Lung (tissue), 12 donors: ENCODE results near the gene RAB27B. TPM values are rescaled to one million over a fixed set of nuclear protein-coding genes. Genes with fewer than 3 reads are reported as not detected.

Experiments used
- ATAC-seq: fragments of 200-7000 bp; cut with Tn5 transposase; one replicate; pipeline ENCODE4 v1.9.1; 2020; ENCODE audit warnings: moderate number of reproducible peaks; ENCODE audit not compliant: insufficient read depth, low FRiP score
- DNase-seq, 3 donors: peaks; one replicate each; pipeline ENCODE4 v3.0.0-alpha.2; 2013 to 2017
- H3K27ac ChIP-seq, 2 donors: one replicate each; pipeline ENCODE4 v1.5.1; 2013; ENCODE audit warnings: mild to moderate bottlenecking in 2 of 2, moderate library complexity in 2 of 2, control low read depth in 1 of 2, inconsistent platforms in 1 of 2, low read depth in 1 of 2, low read length in 1 of 2
- H3K27me3 ChIP-seq, 3 donors: one replicate each; pipeline ENCODE4 v1.5.1; 2013; ENCODE audit warnings: low read length in 2 of 3; ENCODE audit not compliant: control insufficient read depth in 3 of 3, insufficient read depth in 3 of 3
- H3K36me3 ChIP-seq, 4 donors: one replicate each; pipeline ENCODE4 v1.5.1; 2013; ENCODE audit warnings: low read length in 4 of 4, mild to moderate bottlenecking in 1 of 4, moderate library complexity in 1 of 4; ENCODE audit not compliant: control insufficient read depth in 4 of 4, insufficient read depth in 4 of 4
- H3K4me1 ChIP-seq, 5 donors: one replicate each; pipeline ENCODE4 v1.5.1; 2013; ENCODE audit warnings: low read length in 5 of 5, mild to moderate bottlenecking in 2 of 5, moderate library complexity in 1 of 5; ENCODE audit not compliant: control insufficient read depth in 5 of 5, insufficient read depth in 5 of 5
- H3K4me3 ChIP-seq: one replicate; pipeline ENCODE4 v1.5.1; 2013; ENCODE audit warnings: mild to moderate bottlenecking, control low read depth, moderate library complexity
- H3K9ac ChIP-seq, 2 donors: one replicate each; pipeline ENCODE4 v1.5.1; 2013; ENCODE audit warnings: low read length in 2 of 2, control low read depth in 1 of 2; ENCODE audit not compliant: insufficient read depth in 1 of 2
- H3K9me3 ChIP-seq, 4 donors: one replicate each; pipeline ENCODE4 v1.5.1; 2013; ENCODE audit warnings: low read length in 3 of 4, mild to moderate bottlenecking in 1 of 4, moderate library complexity in 1 of 4; ENCODE audit not compliant: control insufficient read depth in 4 of 4, insufficient read depth in 3 of 4
- CTCF ChIP-seq: IDR thresholded peaks from 2 replicates; pipeline ENCODE4 v1.5.1; 2012; ENCODE audit warnings: mild to moderate bottlenecking; ENCODE audit errors: control extremely low read depth, extremely low read depth
- WGBS, 2 donors: extraction: QIAGEN DNeasy Blood & Tissue Kit; methylation state at CpG; one replicate each; pipeline ENCODE4 v1.1.7; 2013; 5-methylcytosine and 5-hydroxymethylcytosine counted together
- polyA plus RNA-seq, 2 donors: library from polyadenylated mRNA; stranded (reverse); fragments of 200-250 nt; gene quantifications; one replicate each; pipeline ENCODE4 v1.2.1, GENCODE V29; 2013
- total RNA-seq, 2 donors: library from RNA; depleted of rRNA in 1 of 2; stranded (reverse); fragments of >200 nt in 1 of 2; gene quantifications; one replicate each; pipeline ENCODE4 v1.2.1, GENCODE V29; 2014 to 2021
- donor health status: control.
- donor health status: control.
- donor health status: Bipolar disorder and iron deficiency.
- donor health status: healthy.
- donor health status: DM: yes; HTN: yes; CAD: no.

RAB27B gene
- total and polyA plus RNA-seq, 4 donors = 5.0 to 21.5 (median 7.5) TPM

- H3K4me1 ChIP-seq = peaks cover 0 to 9% (median 4%) of the 10 kb centered on the region in 5 donors
- DNase-seq (no peak), ATAC-seq (no peak)
- 71 to 74% methylated on average over 2 of the region's 2 CpGs for WGBS, 2 donors
- H3K9ac ChIP-seq = no peak overlapping the region
- no peaks in the 10 kb centered on the region for H3K36me3 ChIP-seq
- no peaks in the 10 kb centered on the region for H3K9me3 ChIP-seq
- H3K4me3 ChIP-seq = no peak overlapping the region
- TF ChIP-seq CTCF = no peak
- no peak overlapping the region for H3K27ac ChIP-seq
- no peaks in the 10 kb centered on the region for H3K27me3 ChIP-seq
These were observed 45.6 kb downstream of the RAB27B start for GRCh38 chr18:54873884-54874255.

- H3K4me3 ChIP-seq = no peak overlapping the region
- no peak overlapping the region for H3K27ac ChIP-seq
- 96 to 98% methylated on average over 3 of the region's 3 CpGs for WGBS, 2 donors
- H3K4me1 ChIP-seq = peaks cover 0 to 9% (median 4%) of the 10 kb centered on the region in 5 donors
- DNase-seq = no peak
- H3K9me3 ChIP-seq = no peaks in the 10 kb centered on the region
- no peak overlapping the region for H3K9ac ChIP-seq
- H3K27me3 ChIP-seq = no peaks in the 10 kb centered on the region
- ATAC-seq = no peak
- H3K36me3 ChIP-seq = no peaks in the 10 kb centered on the region
- TF ChIP-seq CTCF = no peak
These were observed 46.8 kb downstream of the RAB27B start for GRCh38 chr18:54875063-54875462.

GRCh38 chr18:54877076-54877475, 48.8 kb downstream of the RAB27B start:
- ATAC-seq (no peak), DNase-seq (no peak)
- H3K27me3 ChIP-seq = no peaks in the 10 kb centered on the region
- H3K36me3 ChIP-seq = no peaks in the 10 kb centered on the region
- no peak for TF ChIP-seq CTCF
- 95 to 98% methylated on average over 1 of the region's 1 CpG for WGBS, 2 donors
- H3K4me3 ChIP-seq = no peak overlapping the region
- H3K27ac ChIP-seq = no peak overlapping the region
- peaks cover 0 to 9% (median 4%) of the 10 kb centered on the region in 5 donors for H3K4me1 ChIP-seq
- H3K9me3 ChIP-seq = no peaks in the 10 kb centered on the region
- no peak overlapping the region for H3K9ac ChIP-seq

GRCh38 chr18:54878159-54878622, 49.9 kb downstream of the RAB27B start:
- ATAC-seq (no peak), DNase-seq (peak in 1 of 3 donors; percentile 26)
- H3K27me3 ChIP-seq = no peaks in the 10 kb centered on the region
- WGBS, 2 donors = 49 to 52% methylated on average over 2 of the region's 2 CpGs
- H3K4me3 ChIP-seq = no peak overlapping the region
- H3K4me1 ChIP-seq = peaks cover 0 to 5% (median 0%) of the 10 kb centered on the region in 5 donors
- no peak for TF ChIP-seq CTCF
- no peaks in the 10 kb centered on the region for H3K36me3 ChIP-seq
- no peak overlapping the region for H3K27ac ChIP-seq
- no peak overlapping the region for H3K9ac ChIP-seq
- H3K9me3 ChIP-seq = no peaks in the 10 kb centered on the region
